Neural progenitor cell (in vitro differentiated cells): Measurements from ENCODE around the gene ZFHX3.

Experiments used
- CTCF ChIP-seq: fragments of 200-600 bp; sonication (generic); IDR thresholded peaks from 2 replicates; pipeline ENCODE4 v1.5.1; 2017; ENCODE audit warnings: antibody characterized with exemption, mild to moderate bottlenecking
- EZH2 ChIP-seq: fragments of 200-600 bp; sonication (generic); IDR thresholded peaks from 2 replicates; pipeline ENCODE4 v1.6.1; 2017; ENCODE audit warnings: antibody characterized with exemption, mild to moderate bottlenecking, moderate library complexity
- EZH2phosphoT487 ChIP-seq: fragments of 200-600 bp; sonication (generic); IDR thresholded peaks from 2 replicates; pipeline ENCODE4 v1.6.1; 2017; ENCODE audit warnings: antibody characterized with exemption

GRCh38 chr16:72824027-72824426, 223.9 kb downstream of the ZFHX3 start:
- TF ChIP-seq CTCF (no peak), EZH2 (no peak), EZH2phosphoT487 (no peak)
